PFSK-1 (cell line): Measurements from ENCODE around the gene DAB2.

Source experiments
- POLR2AphosphoS5 ChIP-seq: IDR thresholded peaks from 2 replicates; pipeline ENCODE4 v1.6.1; 2012; ENCODE audit warnings: low read depth, mild to moderate bottlenecking, control low read depth, low read length, moderate library complexity
- SIN3A ChIP-seq: IDR thresholded peaks from 2 replicates; pipeline ENCODE4 v1.6.1; 2012; ENCODE audit warnings: mild to moderate bottlenecking, low read length, moderate library complexity, borderline replicate concordance; ENCODE audit not compliant: insufficient read depth
- TAF1 ChIP-seq: IDR thresholded peaks from 2 replicates; pipeline ENCODE4 v1.6.1; 2012; ENCODE audit warnings: low read length, control low read depth, borderline replicate concordance; ENCODE audit not compliant: insufficient read depth
- TF ChIP-seq, protein P1 (sequence below), 2 experiments: IDR thresholded peaks; 2 replicates each; pipeline versions ENCODE4 v1.6.1 to v1.8.0; 2011 to 2012; ENCODE audit warnings: low read depth in 2 of 2, low read length in 2 of 2, control low read depth in 1 of 2, inconsistent platforms in 1 of 2, mild to moderate bottlenecking in 1 of 2, moderate library complexity in 1 of 2; ENCODE audit not compliant: insufficient read depth in 1 of 2

GRCh38 chr5:39363217-39363616, 61.6 kb downstream of the DAB2 start:
- TF ChIP-seq, protein P1, sequence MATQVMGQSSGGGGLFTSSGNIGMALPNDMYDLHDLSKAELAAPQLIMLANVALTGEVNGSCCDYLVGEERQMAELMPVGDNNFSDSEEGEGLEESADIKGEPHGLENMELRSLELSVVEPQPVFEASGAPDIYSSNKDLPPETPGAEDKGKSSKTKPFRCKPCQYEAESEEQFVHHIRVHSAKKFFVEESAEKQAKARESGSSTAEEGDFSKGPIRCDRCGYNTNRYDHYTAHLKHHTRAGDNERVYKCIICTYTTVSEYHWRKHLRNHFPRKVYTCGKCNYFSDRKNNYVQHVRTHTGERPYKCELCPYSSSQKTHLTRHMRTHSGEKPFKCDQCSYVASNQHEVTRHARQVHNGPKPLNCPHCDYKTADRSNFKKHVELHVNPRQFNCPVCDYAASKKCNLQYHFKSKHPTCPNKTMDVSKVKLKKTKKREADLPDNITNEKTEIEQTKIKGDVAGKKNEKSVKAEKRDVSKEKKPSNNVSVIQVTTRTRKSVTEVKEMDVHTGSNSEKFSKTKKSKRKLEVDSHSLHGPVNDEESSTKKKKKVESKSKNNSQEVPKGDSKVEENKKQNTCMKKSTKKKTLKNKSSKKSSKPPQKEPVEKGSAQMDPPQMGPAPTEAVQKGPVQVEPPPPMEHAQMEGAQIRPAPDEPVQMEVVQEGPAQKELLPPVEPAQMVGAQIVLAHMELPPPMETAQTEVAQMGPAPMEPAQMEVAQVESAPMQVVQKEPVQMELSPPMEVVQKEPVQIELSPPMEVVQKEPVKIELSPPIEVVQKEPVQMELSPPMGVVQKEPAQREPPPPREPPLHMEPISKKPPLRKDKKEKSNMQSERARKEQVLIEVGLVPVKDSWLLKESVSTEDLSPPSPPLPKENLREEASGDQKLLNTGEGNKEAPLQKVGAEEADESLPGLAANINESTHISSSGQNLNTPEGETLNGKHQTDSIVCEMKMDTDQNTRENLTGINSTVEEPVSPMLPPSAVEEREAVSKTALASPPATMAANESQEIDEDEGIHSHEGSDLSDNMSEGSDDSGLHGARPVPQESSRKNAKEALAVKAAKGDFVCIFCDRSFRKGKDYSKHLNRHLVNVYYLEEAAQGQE (IDR thresholded peaks at IDR 0.05; ENCODE audit: insufficient read depth in 1 of 2, low read depth in 2 of 2, low read length in 2 of 2): no peak
- TF ChIP-seq TAF1: no peak
- TF ChIP-seq POLR2AphosphoS5: no peak
- TF ChIP-seq SIN3A: no peak
